ENCODE results near the gene NIN.

Gene NIN

GRCh38 chr14:50830932-50831725, at the start of gene NIN:
Gene NIN (minus strand): TSS chr14:50831162. CDS start chr14:50822056, 9,106 bp downstream.
- peak; percentile 20 for DNase-seq

GRCh38 chr14:50875359-50876070, 44.6 kb upstream of the NIN start:
- DNase-seq, result no peak

GRCh38 chr14:50874757-50875156, 43.8 kb upstream of the NIN start:
- no peak for DNase-seq

- no peak for DNase-seq
Measured at GRCh38 chr14:50871914-50872732, 41.2 kb upstream of the NIN start, which contains the start of gene ABHD12B. Gene ABHD12B (plus strand): TSS chr14:50872053. CDS start chr14:50872175, 122 bp downstream.

- no peak for DNase-seq
Measured at GRCh38 chr14:50871228-50871627, 40.3 kb upstream of the NIN start.

GRCh38 chr14:50865391-50866076, 34.6 kb upstream of the NIN start:
- no peak for DNase-seq

- DNase-seq, result no peak
Measured at GRCh38 chr14:50864946-50865345, 34.0 kb upstream of the NIN start.

- DNase-seq, result no peak
Measured at GRCh38 chr14:50864237-50864636, 33.3 kb upstream of the NIN start.

- DNase-seq, result no peak
Measured at GRCh38 chr14:50862036-50862570, 31.1 kb upstream of the NIN start.

- peak; percentile 35 for DNase-seq
Measured at GRCh38 chr14:50860478-50861086, 29.6 kb upstream of the NIN start.

- DNase-seq, result no peak
Measured at GRCh38 chr14:50859296-50859624, 28.3 kb upstream of the NIN start.

GRCh38 chr14:50856660-50857059, 25.7 kb upstream of the NIN start:
- no peak for DNase-seq

GRCh38 chr14:50855558-50855957, 24.6 kb upstream of the NIN start:
- DNase-seq, result no peak

GRCh38 chr14:50854521-50854920, 23.6 kb upstream of the NIN start:
- no peak for DNase-seq

GRCh38 chr14:50853891-50854290, 22.9 kb upstream of the NIN start:
- DNase-seq, result no peak

GRCh38 chr14:50846226-50846880, 15.4 kb upstream of the NIN start:
- DNase-seq, result no peak

GRCh38 chr14:50845166-50845565, 14.2 kb upstream of the NIN start:
- DNase-seq, result no peak

GRCh38 chr14:50844391-50844790, 13.4 kb upstream of the NIN start:
- no peak for DNase-seq

- no peak for DNase-seq
Measured at GRCh38 chr14:50839691-50840090, 8.7 kb upstream of the NIN start.

GRCh38 chr14:50839048-50839447, 8.1 kb upstream of the NIN start:
- no peak for DNase-seq

- no peak for DNase-seq
Measured at GRCh38 chr14:50837850-50838470, 7.0 kb upstream of the NIN start.
